DND-41 (cell line): ENCODE measurements around the gene ERBB2.

Source experiments
- EZH2 ChIP-seq: IDR thresholded peaks from 3 replicates; pipeline ENCODE4 v1.6.1; 2012; ENCODE audit warnings: borderline replicate concordance, low read depth, mild to moderate bottlenecking, moderate library complexity, low read length, inconsistent platforms; ENCODE audit not compliant: severe bottlenecking
- TF ChIP-seq, protein P1 (sequence below): IDR thresholded peaks from 2 replicates; pipeline ENCODE4 v1.5.1; 2012; ENCODE audit warnings: borderline replicate concordance, low read length, moderate library complexity, mild to moderate bottlenecking; ENCODE audit not compliant: poor library complexity, severe bottlenecking; ENCODE audit errors: extremely low read depth

DNA sequence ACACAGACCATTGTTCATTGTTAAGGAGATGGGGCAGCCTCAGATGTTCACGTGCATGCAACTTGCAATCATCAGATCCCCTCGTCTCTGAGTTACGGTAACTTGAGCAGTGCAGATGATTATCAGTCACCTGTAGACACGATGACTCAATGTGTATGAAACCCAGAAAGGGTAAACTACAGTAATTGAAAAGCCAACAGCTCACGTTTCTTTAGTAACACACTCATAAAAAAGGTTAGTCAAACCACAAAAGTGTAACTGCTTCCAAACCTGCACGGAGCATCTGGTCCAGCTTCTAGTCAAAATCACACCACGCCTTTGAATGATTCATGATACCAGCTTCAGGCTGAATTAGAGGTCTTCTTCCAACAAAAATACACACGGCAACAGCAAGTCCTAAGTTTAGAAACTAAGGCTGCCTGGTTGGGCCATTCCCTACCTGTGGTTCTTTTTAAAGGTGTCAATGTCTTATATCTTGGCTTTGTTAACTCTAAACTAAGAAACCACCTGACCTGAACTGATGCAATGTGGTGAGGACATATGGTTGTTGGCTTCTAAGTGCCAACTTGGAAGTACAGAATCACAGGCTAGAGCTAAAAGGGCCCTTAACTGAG, 70.2 kb downstream of the ERBB2 start:
- TF ChIP-seq, protein P1, sequence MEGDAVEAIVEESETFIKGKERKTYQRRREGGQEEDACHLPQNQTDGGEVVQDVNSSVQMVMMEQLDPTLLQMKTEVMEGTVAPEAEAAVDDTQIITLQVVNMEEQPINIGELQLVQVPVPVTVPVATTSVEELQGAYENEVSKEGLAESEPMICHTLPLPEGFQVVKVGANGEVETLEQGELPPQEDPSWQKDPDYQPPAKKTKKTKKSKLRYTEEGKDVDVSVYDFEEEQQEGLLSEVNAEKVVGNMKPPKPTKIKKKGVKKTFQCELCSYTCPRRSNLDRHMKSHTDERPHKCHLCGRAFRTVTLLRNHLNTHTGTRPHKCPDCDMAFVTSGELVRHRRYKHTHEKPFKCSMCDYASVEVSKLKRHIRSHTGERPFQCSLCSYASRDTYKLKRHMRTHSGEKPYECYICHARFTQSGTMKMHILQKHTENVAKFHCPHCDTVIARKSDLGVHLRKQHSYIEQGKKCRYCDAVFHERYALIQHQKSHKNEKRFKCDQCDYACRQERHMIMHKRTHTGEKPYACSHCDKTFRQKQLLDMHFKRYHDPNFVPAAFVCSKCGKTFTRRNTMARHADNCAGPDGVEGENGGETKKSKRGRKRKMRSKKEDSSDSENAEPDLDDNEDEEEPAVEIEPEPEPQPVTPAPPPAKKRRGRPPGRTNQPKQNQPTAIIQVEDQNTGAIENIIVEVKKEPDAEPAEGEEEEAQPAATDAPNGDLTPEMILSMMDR: no peak
- TF ChIP-seq EZH2: no peak
